ENCODE measurements around the gene CRYL1. TPM values are rescaled to one million over a fixed set of nuclear protein-coding genes. Genes with fewer than 3 reads are reported as not detected.

The CRYL1 gene
- total RNA-seq, 1 experiment from 2014 or later, result 2.9 TPM

GRCh38 chr13:20558982-20559381 lies 33.3 kb upstream of the CRYL1 start (continued):
- TF ChIP-seq, protein P1, sequence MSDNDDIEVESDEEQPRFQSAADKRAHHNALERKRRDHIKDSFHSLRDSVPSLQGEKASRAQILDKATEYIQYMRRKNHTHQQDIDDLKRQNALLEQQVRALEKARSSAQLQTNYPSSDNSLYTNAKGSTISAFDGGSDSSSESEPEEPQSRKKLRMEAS (CRISPR knock-in tag; IDR thresholded peaks at IDR 0.05), result no peak
- TF ChIP-seq, protein P2, sequence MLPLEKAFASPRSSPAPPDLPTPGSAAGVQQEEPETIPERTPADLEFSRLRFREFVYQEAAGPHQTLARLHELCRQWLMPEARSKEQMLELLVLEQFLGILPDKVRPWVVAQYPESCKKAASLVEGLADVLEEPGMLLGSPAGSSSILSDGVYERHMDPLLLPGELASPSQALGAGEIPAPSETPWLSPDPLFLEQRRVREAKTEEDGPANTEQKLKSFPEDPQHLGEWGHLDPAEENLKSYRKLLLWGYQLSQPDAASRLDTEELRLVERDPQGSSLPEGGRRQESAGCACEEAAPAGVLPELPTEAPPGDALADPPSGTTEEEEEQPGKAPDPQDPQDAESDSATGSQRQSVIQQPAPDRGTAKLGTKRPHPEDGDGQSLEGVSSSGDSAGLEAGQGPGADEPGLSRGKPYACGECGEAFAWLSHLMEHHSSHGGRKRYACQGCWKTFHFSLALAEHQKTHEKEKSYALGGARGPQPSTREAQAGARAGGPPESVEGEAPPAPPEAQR (CRISPR knock-in tag; IDR thresholded peaks at IDR 0.05), result no peak
- TF ChIP-seq NFATC4 (CRISPR knock-in tag; IDR thresholded peaks at IDR 0.05), result no peak
- no peak for TF ChIP-seq USF1 (CRISPR knock-in tag; IDR thresholded peaks at IDR 0.05)

- Mint-ChIP-seq H3K27ac (no peak overlapping the region), H3K27me3 (ENCODE audit: low read depth) (no peaks in the 10 kb centered on the region), H3K4me1 (no peaks in the 10 kb centered on the region), H3K36me3 (no peaks in the 10 kb centered on the region), H3K4me3 (no peak overlapping the region), H3K9me3 (no peaks in the 10 kb centered on the region)
- POLR2A ChIA-PET, result no interaction called here
- no peak for TF ChIP-seq ZNF425 (CRISPR knock-in tag; conservative IDR thresholded peaks at IDR 0.05)
- no peak for TF ChIP-seq ARID4B (CRISPR knock-in tag; IDR thresholded peaks at IDR 0.05; ENCODE audit: borderline replicate concordance)
- no peak for TF ChIP-seq IRF1 (CRISPR knock-in tag; IDR thresholded peaks at IDR 0.05)
- TF ChIP-seq IRF2 (CRISPR knock-in tag; IDR thresholded peaks at IDR 0.05; ENCODE audit: borderline replicate concordance, low read depth), result no peak
- TF ChIP-seq NR1H2 (CRISPR knock-in tag; IDR thresholded peaks at IDR 0.05), result no peak
- no peak for TF ChIP-seq CREM (CRISPR knock-in tag; IDR thresholded peaks at IDR 0.05)
- no peak for TF ChIP-seq NR3C1 (CRISPR knock-in tag; conservative IDR thresholded peaks at IDR 0.05; ENCODE audit: low read depth)
- TF ChIP-seq, protein P3, sequence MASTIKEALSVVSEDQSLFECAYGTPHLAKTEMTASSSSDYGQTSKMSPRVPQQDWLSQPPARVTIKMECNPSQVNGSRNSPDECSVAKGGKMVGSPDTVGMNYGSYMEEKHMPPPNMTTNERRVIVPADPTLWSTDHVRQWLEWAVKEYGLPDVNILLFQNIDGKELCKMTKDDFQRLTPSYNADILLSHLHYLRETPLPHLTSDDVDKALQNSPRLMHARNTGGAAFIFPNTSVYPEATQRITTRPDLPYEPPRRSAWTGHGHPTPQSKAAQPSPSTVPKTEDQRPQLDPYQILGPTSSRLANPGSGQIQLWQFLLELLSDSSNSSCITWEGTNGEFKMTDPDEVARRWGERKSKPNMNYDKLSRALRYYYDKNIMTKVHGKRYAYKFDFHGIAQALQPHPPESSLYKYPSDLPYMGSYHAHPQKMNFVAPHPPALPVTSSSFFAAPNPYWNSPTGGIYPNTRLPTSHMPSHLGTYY (CRISPR knock-in tag; IDR thresholded peaks at IDR 0.05), result no peak
- TF ChIP-seq FOXK1 (CRISPR knock-in tag; IDR thresholded peaks at IDR 0.05), result no peak
- no peak for TF ChIP-seq FOXP1 (CRISPR knock-in tag; IDR thresholded peaks at IDR 0.05; ENCODE audit: borderline replicate concordance)
- TF ChIP-seq, protein P4, sequence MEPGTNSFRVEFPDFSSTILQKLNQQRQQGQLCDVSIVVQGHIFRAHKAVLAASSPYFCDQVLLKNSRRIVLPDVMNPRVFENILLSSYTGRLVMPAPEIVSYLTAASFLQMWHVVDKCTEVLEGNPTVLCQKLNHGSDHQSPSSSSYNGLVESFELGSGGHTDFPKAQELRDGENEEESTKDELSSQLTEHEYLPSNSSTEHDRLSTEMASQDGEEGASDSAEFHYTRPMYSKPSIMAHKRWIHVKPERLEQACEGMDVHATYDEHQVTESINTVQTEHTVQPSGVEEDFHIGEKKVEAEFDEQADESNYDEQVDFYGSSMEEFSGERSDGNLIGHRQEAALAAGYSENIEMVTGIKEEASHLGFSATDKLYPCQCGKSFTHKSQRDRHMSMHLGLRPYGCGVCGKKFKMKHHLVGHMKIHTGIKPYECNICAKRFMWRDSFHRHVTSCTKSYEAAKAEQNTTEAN (CRISPR knock-in tag; IDR thresholded peaks at IDR 0.05), result no peak
- no peak for TF ChIP-seq ETV6 (CRISPR knock-in tag; IDR thresholded peaks at IDR 0.05)
- CTCF ChIA-PET, result interaction anchor here (0.6 kb wide), 1 partner anchor 356 kb away, joined by 3 read pairs; no protein-coding TSS in a partner anchor
- DNase-seq (ENCODE audit: low spot score), result no peak
- no peak for ATAC-seq
These were observed 27.7 kb upstream of the CRYL1 start for GRCh38 chr13:20553311-20553710.

Measured in WTC11 (cell line).